OCI-M2 (cell line): ENCODE data around the gene ZFP90.
"Not testable (repeated sequence)": the region's sequence is repeated elsewhere in the genome, so short reads cannot be mapped to it uniquely, and the experiment has no call there.

ENCODE experiments used
- DNase-seq: peaks from one replicate; lab custom pipeline; 2025; ENCODE audit not compliant: unreplicated experiment; lab: John Stamatoyannopoulos, UW

ZFP90 gene

GRCh38 chr16:68517606-68518166 is 21.4 kb upstream of the ZFP90 start:
- no peak for DNase-seq

DNA sequence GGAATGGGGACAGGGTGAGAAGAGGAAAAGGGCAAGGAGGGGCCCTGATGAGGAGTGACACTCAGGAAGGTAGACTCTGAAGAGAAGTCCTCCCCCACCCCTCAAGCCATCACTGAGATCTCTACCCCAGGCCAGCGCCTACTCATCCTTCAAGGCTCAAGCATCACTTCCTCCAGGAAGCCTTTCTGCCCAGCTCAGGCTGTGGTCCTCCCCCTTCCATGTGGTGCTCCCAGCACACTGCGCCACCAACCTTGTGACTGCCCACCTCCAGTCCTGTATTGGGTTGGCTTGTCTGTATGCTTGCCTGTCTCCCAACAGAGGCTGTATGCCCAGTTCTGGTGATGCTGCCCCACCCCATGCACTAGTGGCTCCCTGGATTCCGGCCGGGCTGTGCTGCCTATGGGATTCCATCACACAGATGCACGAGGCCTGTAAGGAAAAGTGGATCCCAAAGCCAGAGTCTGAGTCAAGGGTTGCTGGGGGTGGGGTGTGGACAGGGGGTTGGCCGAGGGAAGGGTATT is 19.8 kb upstream of the ZFP90 start:
- no peak for DNase-seq

GRCh38 chr16:68520649-68521086 is 18.4 kb upstream of the ZFP90 start:
- peak; percentile 60 for DNase-seq

DNA sequence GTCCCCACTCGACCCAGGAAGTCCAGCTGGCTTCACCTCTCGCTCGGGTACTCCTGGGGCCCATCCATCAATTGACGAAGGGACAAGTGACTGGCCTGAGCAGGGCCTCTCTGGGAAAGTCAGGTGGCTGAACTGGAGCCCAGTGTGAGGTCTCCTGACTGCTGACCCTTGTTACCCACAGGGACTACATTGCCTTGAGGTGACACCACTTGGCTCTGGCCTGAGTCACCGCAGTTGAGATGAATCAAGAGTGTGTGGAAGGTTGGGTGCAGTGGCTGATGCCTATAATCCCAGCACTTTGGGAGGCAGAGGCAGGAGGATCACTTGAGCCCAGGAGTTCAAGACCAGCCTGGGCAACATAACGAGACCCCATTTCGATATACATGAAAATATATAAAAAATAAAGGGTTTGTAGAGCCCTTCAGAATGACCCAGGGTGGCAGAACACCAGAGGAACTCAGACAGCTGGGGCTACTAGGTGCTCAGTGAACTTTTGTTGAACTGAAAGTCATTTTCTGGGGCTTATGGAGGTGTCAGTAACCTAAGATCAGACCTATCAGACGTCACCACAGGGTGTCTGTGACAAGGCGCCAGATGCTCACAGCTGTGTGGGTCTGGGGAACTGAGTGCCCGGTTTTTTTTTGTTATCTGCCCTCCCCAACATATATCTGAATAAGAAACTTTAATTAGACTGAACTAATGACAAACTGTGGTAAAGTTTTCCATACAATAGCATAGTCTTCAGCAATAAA is 14.8 kb upstream of the ZFP90 start:
- no peak for DNase-seq

- no peak for DNase-seq
These were observed 12.8 kb upstream of the ZFP90 start for GRCh38 chr16:68526143-68526781.

GRCh38 chr16:68526782-68527145 is 12.3 kb upstream of the ZFP90 start:
- no peak for DNase-seq

GRCh38 chr16:68528233-68528632 is 10.9 kb upstream of the ZFP90 start:
- DNase-seq, result no peak

- DNase-seq, result no peak
These were observed 10.3 kb upstream of the ZFP90 start for GRCh38 chr16:68528686-68529379.

DNA sequence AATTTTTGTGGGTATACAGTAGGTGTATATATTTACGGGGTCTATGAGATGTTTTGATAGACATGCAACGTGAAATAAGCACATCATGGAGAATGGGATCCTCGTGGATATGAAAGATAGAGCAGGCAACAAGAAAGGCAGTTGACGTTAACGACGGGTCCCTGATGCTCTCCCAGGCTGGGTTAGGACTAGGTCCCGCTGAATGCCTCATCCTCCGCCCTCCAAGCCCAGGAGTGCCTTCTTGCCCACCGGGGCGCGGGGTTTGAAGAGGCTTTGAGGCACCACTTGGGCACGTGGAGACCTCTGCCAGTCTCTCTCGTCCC is 9.5 kb upstream of the ZFP90 start:
- no peak for DNase-seq

DNA sequence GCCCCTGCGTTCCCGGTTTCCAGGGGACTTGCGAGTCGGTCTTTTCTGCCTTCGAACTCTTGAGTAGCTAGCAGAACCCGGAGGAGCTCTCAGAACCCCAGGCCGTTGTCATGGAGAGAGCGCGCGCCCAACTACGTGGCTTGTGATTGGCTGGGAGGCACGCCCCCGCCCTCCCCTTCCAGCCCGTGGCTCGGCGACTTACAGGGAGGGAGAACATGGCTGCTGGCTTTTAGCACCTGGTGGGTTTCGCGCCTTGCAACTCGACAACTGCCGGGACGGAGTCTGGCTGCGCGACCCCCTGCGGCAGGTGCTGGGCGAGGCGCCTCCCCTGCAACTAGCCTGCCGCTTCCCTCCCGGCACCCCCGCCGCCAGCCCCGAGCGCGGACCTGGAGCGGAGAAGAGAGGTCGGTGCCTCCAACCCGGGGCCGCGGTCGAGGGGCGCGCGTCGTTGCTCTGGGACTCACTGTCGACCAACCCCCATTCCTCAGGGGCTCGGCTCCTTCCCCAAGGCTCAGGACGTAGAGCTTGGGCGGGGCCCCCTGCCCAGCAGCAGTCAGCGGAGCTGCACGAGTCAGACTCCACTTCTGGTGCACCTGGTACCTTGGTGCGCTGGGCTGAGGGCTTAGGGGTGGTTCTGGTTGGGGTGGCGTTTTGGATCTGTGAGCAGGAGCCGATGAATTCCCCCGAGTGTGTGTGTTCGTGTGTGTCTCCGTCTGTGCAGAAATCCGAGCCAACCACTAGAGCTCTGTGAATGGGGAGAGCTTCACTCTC is 9.0 kb upstream of the ZFP90 start:
- no peak for DNase-seq

DNA sequence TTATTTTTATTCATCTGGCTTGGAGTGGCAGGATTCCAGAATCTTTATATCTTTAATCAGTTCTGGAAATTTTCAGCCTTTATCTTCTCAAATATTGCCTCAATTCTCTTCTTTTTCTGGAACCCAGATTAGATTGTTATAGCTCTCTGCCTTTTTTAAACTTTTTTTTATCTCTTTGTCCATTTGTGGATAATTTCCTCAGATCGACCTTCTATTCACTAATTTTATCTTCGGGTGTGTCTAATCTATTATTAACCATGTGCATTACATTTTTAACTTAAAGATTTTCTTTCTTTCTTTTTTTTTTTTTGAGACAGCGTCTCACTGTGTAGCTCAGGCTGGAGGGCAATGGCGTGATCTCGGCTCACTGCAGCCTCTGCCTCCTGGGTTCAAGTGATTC is 5.2 kb upstream of the ZFP90 start:
- DNase-seq, result no peak

DNA sequence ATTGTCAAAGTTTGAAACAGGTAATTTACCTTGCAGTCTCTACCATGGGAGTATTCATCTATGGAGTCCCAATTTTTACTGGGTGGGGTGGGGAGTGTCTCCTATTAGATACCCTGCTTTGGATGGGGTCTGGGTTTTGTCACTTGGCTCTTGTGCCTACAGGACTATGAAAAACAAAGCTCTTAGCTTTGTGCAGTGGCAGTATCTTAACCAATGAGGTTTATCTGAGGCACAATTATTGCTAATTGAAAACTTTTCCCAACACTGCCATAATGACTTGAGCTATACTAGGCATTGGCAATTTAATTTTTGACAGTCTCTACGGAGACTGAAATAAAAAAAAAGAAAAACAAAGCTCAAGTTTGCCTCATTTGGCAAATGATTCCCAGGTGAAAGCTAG is 3.8 kb upstream of the ZFP90 start:
- DNase-seq, result no peak

DNA sequence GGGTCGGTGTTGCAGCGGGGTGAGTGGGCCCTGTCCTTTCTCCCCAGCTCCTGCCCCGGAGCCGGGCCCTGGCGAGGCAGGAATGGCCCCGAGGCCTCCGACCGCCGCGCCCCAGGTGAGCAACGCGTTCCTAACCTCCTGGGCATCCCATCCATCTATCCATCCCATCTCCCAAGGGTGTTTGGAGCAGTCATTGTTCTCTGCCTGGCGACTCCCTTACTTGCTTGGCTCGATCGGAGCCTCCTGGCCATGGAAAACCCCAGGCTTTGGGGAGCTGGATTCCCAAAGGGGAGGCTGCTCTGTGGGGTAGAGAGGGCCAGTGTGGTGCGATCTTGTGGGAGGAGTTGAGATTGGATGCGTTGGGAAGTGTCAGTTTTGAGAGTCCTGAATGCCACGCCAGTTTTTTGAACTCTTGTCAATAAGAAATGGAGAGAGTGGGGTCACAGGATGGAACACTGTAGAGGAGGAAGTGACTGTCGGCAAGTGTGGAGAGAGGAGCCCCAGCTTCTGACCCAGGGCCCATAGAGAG is 684 bp downstream of the ZFP90 start:
- DNase-seq, result no peak

- no peak for DNase-seq
These were observed 9.9 kb downstream of the ZFP90 start for GRCh38 chr16:68548947-68549346.

GRCh38 chr16:68553186-68553585 is 14.1 kb downstream of the ZFP90 start:
- DNase-seq, result no peak

DNA sequence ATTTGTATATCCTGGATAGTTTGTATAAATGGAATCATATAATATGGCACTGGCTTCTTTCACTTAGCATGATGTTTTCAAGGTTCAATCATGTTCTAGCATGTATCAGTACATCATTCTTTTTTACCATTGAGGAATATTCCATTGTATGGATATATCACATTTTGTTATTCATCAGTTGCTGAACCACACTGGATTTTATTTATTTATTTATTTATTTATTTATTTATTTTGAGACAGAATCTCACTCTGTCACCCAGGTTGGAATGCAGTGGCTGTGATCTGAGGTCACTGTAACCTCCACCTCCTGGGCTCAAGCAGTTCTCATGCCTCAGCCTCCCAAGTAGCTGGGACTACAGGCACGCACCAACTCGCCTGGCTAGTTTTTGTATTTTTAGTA is 21.2 kb downstream of the ZFP90 start:
- not testable (repeated sequence) for DNase-seq

DNA sequence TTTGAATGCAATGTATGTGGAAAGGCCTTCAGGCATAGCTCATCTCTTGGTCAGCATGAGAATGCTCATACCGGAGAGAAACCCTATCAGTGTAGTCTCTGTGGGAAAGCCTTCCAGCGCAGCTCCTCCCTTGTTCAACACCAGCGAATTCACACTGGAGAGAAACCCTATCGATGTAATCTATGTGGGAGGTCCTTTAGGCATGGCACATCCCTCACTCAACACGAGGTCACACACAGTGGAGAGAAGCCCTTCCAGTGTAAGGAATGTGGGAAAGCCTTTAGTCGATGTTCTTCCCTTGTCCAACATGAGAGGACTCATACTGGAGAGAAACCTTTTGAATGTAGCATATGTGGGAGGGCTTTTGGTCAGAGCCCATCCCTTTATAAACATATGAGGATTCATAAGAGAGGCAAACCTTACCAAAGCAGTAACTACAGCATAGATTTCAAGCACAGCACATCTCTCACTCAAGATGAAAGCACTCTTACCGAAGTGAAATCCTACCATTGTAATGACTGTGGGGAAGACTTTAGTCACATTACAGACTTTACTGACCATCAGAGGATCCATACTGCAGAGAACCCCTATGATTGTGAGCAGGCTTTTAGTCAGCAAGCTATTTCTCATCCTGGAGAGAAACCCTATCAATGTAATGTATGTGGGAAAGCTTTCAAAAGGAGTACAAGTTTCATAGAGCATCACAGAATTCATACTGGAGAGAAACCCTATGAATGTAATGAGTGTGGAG is 24.7 kb downstream of the ZFP90 start:
- DNase-seq, result no peak

- no peak for DNase-seq
These were observed 25.4 kb downstream of the ZFP90 start for GRCh38 chr16:68564382-68564985.

- no peak for DNase-seq
These were observed 35.4 kb downstream of the ZFP90 start for GRCh38 chr16:68574479-68574878.

DNA sequence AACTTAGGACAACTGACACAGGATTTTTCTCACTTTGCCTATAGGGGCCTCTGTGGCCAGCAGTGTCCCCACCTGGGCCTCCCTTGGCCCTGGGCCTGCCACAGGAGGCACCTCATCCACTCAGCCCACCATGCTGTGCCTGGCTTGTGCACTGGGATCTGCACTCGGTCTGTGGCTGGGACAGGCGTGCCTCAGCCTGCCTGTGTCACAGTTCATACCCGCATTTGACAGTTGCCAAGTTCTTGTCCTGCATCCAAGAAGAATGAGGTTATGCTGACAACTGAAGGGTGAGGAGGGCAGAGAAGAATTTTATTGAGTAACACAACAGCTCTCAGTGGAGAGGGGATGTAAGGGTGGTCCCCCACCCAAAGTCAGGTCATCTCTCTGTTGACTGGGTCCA is 36.0 kb downstream of the ZFP90 start:
- no peak for DNase-seq
